Measurements from ENCODE around the gene USP47.

The USP47 gene

DNA sequence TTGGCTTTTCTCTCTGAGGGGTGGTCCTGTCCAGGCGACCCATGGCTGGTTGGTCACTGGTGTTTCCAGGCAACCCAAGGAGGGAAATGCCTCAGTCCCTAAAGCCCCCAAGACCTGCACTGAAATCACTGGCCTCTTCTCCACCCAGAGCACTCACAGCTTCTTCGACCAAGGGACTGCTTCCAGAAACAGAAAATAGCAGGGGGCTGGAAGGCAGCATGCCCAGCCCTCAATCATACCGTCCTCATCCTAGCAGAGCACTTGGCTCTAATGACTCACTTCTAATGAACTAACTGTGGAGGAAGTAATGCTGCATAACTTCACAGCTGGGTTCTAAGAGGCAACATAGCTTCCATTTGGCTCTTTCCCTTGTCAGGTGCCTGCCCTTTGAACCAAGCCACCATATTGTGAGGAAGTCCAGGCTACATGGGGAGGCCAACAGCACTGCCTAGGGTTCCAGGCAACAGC lies 139.1 kb downstream of the USP47 start:
- no peak for DNase-seq (ENCODE audit: low spot score)

DNA sequence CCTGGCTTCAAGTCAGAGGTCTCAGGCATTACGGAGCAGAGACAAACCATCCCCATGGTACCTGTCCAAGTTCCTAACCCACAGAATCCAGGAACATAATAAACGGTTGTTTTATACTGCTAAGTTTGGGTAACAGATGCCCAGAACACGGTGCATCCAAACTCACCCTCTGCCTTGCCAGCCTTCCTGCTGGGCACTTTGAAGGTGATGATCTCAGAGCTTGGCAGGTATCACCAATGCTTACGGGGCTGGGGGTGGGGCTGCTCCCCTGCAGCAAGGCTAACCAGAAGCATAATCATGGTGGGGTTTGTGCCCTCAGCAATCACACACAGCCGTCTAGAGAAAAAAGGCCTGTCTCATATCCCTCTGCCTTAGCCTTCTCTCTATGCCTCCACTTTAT lies 139.6 kb downstream of the USP47 start:
- DNase-seq (ENCODE audit: low spot score): no peak

DNA sequence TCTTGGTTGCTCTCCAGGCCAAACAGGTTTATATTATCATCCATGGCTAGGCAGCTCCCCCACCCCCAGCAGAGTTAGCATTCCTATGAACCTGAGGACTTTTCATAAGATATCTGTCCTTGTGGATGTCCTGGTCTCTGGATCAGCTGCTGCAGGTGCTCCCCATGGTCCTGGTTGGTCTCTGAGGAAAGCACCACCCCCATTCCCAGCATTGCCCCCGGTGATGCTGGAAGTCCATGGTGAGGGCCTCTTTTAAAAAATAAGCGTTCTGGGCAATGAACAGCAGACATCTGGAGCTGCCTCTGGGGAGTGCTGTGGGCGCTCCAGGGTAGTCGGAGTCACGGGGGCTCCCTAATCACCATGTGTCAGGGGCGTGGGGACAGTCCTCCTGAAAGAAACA lies 140.1 kb downstream of the USP47 start:
- no peak for DNase-seq (ENCODE audit: low spot score)

DNA sequence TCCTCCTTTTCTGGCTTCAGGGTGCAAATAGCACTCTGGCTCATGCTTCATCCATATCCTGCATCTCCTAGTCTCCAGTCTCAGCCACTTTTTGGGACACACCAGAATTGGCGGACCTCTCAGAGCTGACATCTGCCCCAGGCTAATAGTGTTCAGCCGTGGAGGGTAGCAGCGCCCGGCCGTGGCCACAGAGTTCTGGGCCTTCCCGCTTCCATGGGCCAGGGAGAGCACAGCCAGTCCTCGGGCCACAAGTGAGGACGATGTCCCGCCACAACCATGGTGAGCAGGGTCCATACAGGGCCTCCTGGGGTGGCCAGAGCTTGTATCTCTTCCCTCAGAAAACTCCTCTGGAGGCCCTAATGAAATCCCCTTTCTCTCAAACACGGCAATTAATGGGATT lies 140.7 kb downstream of the USP47 start:
- DNase-seq (ENCODE audit: low spot score): no peak

DNA sequence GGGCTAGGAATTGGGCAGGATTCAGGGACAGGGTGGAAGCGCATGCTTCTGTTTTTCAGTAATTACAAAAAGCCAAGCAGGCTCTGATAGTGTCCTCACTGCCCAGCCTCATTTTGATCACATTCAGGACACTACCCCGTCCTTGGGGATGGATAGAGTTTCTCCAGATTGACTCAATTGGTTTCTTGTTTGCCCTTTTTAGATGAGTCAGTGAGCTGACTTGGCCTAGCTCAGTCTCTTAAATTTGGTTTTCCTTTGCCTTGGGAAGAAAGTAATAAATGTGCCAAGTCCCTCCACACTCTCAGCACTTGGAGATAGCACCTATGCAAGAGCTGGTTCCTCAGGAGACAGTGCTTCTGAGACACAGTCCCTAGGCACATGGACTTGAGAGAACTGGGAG lies 141.2 kb downstream of the USP47 start:
- DNase-seq (ENCODE audit: low spot score): no peak

DNA sequence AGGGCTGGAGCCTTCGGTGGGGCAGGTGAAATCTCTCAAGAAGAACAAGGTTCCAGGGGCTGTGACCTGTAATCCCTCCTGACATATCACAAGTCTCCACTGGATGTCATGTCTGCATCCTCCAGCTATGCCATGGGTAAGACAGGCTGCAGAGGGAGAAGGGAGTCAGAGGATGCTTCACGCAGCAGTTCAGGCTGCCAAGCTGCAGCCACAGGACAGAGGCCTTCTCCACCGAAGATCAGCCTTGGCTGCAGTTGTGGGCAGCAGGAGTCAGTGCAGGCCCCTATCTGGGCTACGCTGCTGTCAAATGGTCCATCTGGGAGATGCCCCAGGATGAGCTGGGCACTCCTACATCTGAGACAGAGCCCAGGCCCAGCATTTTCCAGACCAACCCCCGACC lies 141.7 kb downstream of the USP47 start:
- no peak for DNase-seq (ENCODE audit: low spot score)

DNA sequence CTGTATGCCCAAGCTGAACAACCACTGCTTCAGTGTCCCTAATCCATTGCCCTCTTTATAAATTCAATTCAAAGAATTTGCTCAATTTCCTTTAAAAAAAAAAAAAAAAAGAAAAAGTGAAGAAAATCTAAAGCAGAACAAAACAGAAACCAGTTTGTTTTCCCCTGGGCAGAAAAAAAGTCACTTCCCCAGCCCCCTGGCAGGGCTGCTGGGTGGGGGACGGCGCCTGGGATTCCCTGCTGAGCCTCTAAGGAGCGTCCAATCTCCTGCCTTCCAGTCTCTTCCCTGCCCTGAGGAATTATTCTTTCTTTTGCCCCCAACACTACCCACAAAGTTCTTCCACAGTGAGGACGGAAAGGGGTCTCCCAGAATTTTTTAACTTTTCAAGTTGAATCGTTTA lies 142.8 kb downstream of the USP47 start:
- DNase-seq (ENCODE audit: low spot score): no peak

DNA sequence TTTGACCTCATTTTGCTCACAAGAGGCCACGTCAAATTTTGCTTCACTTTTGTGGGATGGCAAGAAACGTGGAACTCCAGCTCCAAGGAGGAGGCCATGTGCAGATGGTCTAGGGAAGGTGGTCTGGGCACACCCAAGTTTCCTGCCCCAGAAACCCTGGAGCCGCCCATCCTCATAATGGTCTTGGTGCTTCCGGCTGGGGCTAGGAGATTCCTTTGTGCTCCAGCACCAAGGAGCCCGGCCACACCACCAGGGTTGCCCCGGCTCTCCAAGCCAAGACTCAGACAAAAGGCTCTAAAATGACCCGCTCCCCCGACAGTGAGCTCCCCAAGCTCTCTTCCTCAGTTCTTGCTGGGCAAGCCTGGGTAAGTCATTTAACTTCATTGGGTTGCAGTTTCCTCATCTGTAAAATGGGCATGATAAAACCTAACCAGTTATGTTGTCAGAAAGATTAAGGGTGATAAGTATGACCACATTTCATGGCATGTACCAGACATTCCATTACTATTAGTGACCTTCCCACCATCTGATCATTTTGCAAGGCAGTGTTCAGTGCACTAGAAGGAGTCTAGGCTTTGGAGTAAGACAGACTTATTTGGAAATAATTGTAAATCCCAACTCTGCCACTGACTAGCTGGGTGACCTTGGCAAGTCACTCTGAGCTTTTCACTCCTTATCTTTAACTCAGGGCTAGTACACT lies 143.4 kb downstream of the USP47 start:
- no peak for DNase-seq (ENCODE audit: low spot score)

DNA sequence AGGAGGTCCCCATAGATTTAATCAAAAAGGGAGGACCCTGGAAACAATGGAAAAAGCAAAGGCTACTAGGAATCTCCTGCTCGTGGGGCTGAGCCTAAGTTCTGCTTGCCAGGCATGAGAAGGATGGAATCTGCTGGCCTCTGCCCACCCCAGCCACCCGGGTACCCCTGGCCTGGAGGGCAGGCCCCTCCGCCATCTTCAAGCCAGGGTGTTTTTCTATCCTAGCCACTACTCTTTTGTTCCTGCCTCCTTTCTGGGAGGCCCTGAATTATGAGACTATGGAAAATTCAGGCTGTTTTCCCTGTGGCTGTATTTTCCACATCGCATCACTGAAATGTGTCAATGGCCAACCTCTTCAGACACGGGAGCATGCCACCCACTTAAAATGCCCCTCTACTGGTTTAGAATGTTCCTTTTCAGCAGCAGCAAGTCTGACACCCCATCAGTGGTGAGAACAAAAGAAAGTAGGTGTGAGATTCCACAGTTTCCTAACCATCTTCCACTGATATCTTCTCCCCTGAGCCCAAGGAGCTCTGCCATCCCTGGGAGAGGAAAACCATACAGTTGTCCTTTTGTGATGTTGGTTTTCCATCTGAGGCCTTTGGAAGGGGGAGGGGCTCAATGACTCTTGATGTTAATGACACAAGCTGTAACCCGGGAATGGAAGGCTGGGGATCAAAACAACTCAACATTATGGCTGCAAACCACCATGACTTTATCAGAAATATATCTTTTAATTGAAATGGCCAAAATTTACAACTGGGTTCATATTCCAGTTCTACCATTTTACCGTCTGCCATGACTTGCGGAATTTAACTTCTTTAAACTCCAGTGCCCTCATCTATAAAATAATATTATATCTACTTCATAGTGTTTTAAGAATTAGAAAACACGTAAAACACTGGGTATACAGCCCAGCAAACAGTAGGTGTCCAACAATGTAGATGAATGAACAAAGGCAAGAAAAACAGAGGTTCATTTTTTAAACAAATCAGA lies 144.5 kb downstream of the USP47 start:
- DNase-seq (ENCODE audit: low spot score): no peak

DNA sequence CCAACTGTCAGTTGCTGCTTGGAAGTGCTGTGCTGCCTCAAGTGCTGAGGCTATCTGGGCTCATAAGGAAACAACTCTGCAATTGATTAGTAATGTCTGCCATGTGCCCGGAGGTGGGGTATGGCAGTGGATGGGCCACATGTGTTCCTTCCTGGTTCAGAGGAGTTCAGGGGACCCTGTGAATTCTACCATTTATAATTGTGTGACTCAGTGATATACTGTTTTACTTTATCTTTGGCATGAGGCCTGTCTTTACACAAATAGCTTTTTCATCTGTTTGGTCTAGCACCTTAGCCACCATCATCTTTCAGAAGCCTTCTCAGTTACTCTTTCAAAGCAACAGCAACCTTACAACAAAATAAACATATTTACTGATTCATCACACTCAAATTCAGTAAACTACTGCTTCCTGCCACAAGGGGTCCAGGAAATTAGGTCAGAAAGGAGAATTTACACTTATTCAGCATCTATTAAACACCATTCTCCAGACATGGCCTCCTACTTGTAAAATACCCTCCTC lies 145.8 kb downstream of the USP47 start:
- no peak for DNase-seq (ENCODE audit: low spot score)

DNA sequence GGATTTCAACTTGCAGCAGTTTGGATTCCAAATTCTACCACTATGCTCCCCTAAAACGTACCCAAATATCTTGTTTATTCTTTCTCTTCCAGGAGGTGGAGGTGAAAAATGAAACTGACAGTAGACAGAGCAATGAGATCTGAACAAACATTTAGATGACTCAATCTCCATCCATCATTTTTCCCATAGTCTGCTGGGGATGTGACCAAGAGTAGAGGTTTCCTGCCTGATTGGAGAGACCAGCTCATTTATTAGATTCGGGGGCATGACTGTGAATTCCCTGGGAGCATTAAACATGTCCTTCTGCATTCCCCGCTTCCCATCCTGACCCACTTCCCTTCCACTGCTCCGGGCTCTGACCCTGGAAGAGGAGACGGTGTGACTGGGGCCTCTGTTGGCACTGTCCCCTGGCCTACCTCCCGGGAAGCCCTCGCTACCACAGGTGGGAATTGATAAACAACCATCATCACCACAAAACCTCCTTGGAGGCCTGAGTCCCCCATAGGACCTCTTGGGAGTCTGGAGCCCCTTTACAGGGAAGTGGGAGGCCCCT lies 146.4 kb downstream of the USP47 start:
- no peak for DNase-seq (ENCODE audit: low spot score)

DNA sequence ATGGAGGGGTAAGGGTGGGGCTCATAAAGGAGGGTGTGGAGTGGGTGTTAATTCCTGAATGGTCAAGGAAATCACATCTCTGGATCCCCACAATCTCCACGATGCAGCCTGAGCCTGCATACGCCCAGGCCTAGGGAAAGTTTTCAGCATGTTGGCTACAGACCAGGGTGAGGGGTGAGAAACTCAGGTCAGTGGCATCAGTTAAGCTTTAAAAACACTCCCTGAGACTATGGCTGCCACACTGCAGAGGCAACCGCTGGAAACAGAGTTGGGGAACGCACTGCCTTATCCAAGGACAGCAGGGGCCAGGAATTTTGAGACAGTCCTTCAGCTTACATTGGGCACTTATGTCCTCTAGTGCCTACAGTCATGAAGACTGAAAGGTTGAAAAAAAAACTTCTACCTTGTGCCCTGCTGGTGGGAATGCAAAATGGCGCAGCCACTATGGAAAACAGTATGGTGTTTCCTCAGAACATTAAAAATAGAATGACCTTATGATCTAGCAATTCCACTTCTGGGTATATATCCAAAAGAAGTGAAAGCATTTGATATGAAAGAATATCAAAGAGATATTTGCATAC lies 147.0 kb downstream of the USP47 start:
- no peak for DNase-seq (ENCODE audit: low spot score)

DNA sequence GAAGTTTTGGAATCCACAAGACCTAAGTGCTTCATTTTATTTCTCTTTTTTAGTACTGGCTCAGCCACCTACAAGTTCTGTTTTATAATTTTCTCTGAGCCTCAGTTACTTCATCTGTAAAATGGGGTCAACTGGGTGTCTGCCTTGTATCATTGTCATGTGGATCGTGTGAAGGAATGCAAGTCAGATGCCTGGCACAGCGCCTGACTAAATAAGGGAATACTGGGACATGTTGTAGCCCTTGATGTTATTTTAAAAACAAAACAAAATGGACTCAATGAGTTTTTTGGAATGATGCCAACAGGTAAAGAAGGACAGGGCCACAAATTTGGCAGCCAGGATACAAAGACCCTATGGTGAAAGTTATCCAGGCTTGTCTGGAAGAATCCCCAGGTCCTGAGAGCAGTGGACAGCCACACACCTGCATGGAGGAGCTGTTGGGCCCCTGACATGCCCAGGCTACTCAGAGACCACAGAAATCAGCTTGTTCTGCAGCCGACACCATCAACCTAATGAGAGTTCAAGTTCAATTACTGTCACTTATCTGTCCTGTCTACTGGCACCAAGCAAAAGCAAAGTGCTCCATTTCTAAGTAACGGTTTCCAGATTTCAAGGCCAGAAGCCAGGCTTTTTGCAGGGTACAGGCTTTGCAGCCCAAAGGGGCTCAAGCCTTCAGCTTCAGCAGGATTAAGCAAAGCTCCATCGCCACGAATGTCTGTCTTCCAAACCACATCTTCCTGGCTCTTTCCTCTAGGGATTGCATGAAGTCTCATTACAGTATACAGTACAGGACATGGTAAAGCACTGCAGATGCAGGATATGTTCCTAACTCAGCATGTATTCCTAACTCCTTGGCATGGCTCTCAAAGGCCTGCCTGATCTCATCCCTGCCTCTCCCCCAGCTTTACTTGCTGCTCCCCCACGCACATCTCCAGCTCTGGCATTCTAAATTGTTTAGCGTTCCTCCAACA lies 148.3 kb downstream of the USP47 start:
- no peak for DNase-seq (ENCODE audit: low spot score)

DNA sequence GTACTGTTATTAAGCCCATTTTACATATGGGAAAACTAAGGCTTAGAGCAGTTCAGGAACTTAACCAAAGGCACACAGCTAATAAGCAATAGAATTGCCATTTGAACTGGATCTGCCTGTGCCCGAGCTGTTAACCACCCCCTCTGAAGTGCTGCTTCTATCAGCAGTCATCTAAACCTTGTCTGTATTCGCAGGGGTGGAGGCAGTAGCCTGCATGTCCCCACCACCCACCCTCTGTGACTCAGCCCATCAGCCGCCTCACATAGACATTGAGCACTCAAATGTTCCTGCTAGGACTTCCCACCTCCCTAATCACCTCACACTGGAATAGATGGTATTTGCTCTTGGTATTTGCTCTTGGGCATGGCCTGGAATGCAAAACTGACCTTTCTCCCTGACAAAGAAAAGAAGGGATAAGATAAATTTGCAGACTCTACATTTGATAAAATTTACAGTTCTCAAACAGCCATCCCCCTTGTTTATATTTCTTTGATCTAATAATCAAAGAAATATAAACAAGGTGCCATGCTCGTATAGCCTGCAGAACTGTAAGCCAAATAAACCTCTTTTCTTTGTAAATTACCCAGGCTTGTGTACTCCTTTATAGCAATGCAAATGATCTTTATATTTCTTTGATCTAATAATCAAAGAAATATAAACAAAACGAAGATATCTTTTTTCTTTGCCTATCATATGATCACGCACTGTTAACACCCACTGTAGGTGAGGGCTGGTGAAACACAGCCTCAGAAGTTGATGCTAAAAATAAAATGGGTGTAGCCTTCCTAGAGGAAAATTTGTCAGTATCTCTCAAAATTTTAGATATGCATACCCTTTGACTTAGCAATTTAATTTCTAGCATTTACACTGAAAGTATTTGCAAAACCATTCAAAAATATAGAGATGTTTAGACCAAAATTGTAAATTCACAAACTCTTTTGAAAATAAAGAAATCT lies 150.8 kb downstream of the USP47 start:
- DNase-seq (ENCODE audit: low spot score): peak; percentile 82

DNA sequence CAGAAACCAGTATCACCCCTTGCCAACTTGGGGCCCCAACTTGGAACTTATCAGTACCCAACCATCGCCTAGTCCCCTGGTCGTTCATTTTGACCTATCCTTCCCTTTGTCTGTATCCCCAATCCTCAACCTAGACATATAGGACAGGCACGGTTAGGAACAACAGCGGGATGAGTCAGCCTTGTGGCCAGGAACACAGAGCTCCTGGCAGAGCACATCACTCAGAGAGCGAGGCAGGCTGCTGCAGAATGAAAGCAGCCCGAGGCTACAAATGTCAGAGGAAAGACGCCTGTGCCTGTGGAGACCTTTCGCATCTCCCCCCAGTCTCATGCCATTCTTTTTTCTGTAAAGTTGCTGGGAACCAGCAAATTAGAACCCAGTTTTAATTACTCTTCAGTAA lies 152.1 kb downstream of the USP47 start:
- DNase-seq (ENCODE audit: low spot score): peak; percentile 86

DNA sequence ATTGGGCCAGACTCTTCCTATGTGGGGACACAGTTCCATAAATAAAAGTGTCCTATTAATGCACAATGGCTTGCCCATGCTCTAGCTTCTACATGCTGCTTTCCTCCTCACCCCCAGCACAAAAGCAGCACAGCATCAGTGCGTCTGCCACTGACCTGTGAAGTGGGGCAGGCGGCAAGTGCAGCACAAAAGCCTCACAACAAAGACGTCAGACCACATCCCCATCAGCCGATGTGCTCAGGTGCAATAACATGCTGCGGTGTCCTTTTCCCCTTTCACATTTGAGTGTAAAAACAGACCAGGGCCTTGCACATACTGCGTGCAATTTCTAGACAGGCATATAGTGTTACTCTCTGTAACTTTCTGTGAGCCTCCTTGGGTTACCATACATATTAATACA lies 153.8 kb downstream of the USP47 start:
- DNase-seq (ENCODE audit: low spot score): no peak

DNA sequence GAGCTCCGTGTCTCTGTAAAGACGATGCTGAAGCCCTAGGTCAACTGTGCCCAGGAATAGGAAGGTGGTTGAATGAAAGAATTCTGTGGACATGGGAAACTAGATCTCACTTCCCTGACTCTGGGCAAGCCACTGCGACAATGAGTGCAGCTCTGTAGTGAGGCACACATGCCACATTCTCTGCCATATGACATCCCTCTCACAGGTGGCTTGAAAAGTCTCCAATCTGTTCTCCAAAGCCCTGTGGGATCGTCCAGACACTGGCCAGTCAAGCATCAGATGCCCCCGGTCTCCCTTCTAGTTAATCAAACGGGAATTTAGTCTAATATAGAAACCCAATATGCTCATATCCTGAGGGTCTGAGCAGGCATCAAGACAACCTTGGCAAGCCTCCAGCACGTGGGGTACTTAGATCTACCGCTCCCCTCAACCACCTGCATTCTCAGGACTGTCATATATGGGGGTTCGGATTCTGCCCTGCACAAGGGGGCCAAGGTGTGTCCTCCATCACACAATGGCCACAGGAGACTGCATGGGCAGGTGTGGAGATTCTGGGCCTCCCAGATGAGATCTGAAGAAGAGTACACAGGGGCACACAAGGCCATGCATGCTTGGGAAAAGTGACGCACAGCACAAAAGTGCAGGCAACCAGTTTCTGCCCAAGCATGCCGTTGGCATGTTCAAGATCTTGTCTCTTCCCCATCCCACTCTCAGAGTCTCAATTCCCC lies 154.7 kb downstream of the USP47 start:
- no peak for DNase-seq (ENCODE audit: low spot score)

DNA sequence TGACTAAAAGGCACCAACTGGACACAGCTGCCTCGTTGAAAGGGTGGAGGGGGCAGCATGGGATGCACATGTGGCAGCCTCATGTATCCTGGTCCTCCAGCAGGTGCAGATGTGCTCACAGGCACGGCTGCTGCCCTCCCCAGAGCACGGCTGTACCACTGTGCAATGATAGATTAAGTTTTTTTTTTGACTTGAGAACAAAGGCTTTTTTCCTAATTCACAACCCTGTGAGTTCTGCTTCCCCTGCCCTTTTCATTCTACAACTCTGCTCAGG lies 155.2 kb downstream of the USP47 start:
- no peak for DNase-seq (ENCODE audit: low spot score)

DNA sequence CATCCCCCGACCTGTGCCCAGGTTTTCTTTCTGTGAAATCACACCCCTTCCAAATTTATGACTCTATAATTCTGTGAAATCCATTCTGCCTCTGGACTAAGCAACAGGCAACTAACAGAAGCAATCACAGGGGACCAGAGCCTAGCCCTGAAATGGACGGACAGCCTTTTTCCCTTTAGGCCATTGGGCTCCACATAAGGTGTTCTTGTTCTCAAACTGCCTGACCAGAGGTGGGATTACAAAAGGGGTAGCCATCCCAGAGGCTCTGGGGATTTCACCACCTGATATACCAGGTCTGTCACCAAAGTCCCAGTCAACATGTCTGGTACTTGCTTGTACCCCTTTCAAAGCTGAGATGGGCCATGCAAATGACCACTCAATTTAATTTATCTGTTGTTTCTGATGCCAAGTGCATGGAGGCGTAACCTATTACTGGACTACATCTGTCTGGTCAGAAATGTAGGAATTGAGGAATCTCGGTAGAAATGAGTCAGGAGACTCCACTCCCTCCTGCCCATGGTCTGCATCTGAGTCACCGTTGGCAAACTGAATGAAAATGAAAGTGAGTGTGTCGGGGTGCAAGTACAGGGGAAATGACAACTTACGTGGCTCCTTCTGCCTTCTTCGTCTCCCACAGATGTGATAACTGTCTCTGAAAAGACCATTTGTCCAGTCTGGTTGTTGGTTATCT lies 156.5 kb downstream of the USP47 start:
- DNase-seq (ENCODE audit: low spot score): no peak

Data from Ammon's horn (tissue), 1 donor.